Endothelial cell of umbilical vein (primary cell): ENCODE measurements around the gene MYLK2. TPM values are rescaled to one million over a fixed set of nuclear protein-coding genes. Genes with fewer than 3 reads are reported as not detected.

Source experiments
- BruUV-seq: library from RNA; stranded (reverse); fragments of 400-500 nt; replicated peaks from 2 replicates; lab custom pipeline; 2021; lab: Mats Ljungman, UMichigan
- CTCF ChIA-PET: fragments of 300-600, 350-600 bp; sonication (Branson Sonifier 250); formaldehyde crosslinking; loops from one replicate; lab custom pipeline; 2021; ENCODE audit warnings: antibody characterized with exemption, inconsistent platforms; lab: Charles Lee
- POLR2A ChIA-PET: fragments of 300-600, 350-600 bp; sonication (Branson Sonifier 250); formaldehyde crosslinking; loops from one replicate; lab custom pipeline; 2021; ENCODE audit warnings: antibody characterized with exemption, inconsistent platforms; lab: Charles Lee
- DNase-seq: peaks from one replicate; pipeline ENCODE4 v3.0.0-alpha.2; 2011; ENCODE audit warnings: low read depth, low spot score
- FAIRE-seq: peaks from 2 replicates; lab custom pipeline; 2011; peaks lifted over from hg19 to GRCh38; lab: Jason Lieb, UNC
- H2AFZ ChIP-seq: 2 replicates; pipeline ENCODE4 v1.6.0; 2012; ENCODE audit warnings: low read depth, low read length, control low read depth, inconsistent platforms
- H3K27ac ChIP-seq: 2 replicates; pipeline ENCODE4 v1.5.1; 2011; ENCODE audit warnings: low read depth, mild to moderate bottlenecking, control low read depth, low read length, moderate library complexity; ENCODE audit not compliant: insufficient read depth
- H3K27me3 ChIP-seq, 2 experiments: 2 replicates each; pipeline versions ENCODE4 v1.6.0 to v1.6.1; 2011; ENCODE audit warnings: low read length in 2 of 2, mixed read lengths in 1 of 2; ENCODE audit not compliant: control insufficient read depth in 2 of 2, insufficient read depth in 2 of 2
- H3K36me3 ChIP-seq, 2 experiments: 2 replicates in 1 of 2; 3 replicates in 1 of 2; pipeline ENCODE4 v1.5.1; 2011; ENCODE audit warnings: low read length in 2 of 2, mild to moderate bottlenecking in 1 of 2, moderate library complexity in 1 of 2; ENCODE audit not compliant: control insufficient read depth in 2 of 2, insufficient read depth in 2 of 2; ENCODE audit errors: extremely low read depth in 1 of 2
- H3K4me1 ChIP-seq: 3 replicates; pipeline ENCODE4 v1.5.1; 2011; ENCODE audit warnings: mild to moderate bottlenecking, low read length; ENCODE audit not compliant: control insufficient read depth, insufficient read depth; ENCODE audit errors: extremely low read depth
- H3K4me2 ChIP-seq: 2 replicates; pipeline ENCODE4 v1.6.1; 2011; ENCODE audit warnings: low read length, control low read depth, mixed read lengths; ENCODE audit not compliant: insufficient read depth
- H3K4me3 ChIP-seq, 3 experiments: fragments of 200-600 bp in 1 of 3; sonication (generic), shearing (Covaris generic) in 1 of 3; replicated peaks in 1 of 3; 2 replicates each; pipeline ENCODE4 v1.5.1; 2011 to 2016; ENCODE audit warnings: control low read depth in 3 of 3, low read length in 3 of 3, mild to moderate bottlenecking in 2 of 3, inconsistent platforms in 1 of 3, low read depth in 1 of 3, moderate library complexity in 1 of 3; ENCODE audit not compliant: insufficient read depth in 1 of 3
- H3K79me2 ChIP-seq: 2 replicates; pipeline ENCODE4 v1.6.0; 2012; ENCODE audit warnings: low read length, inconsistent platforms; ENCODE audit not compliant: control insufficient read depth, insufficient read depth
- H3K9ac ChIP-seq: replicated peaks from 2 replicates; pipeline ENCODE3; 2011; ENCODE audit warnings: low read length, control low read depth; ENCODE audit not compliant: insufficient read depth; ENCODE audit errors: extremely low read depth
- H3K9me1 ChIP-seq: replicated peaks from 3 replicates; pipeline ENCODE4 v1.6.0; 2011; ENCODE audit warnings: mild to moderate bottlenecking, low read length; ENCODE audit not compliant: control insufficient read depth, insufficient read depth; ENCODE audit errors: extremely low read depth
- H3K9me3 ChIP-seq: replicated peaks from 2 replicates; pipeline ENCODE4 v1.5.1; 2012; ENCODE audit warnings: low read length, inconsistent platforms; ENCODE audit not compliant: control insufficient read depth, insufficient read depth
- H4K20me1 ChIP-seq: replicated peaks from 2 replicates; pipeline ENCODE3; 2011; ENCODE audit warnings: mild to moderate bottlenecking, low read length; ENCODE audit not compliant: control insufficient read depth, insufficient read depth; ENCODE audit errors: extremely low read depth
- EZH2 ChIP-seq: IDR thresholded peaks from 2 replicates; pipeline ENCODE4 v1.6.1; 2012; ENCODE audit warnings: borderline replicate concordance, low read depth, mild to moderate bottlenecking, moderate library complexity, low read length, inconsistent platforms; ENCODE audit not compliant: severe bottlenecking
- FOS ChIP-seq: IDR thresholded peaks from 2 replicates; pipeline ENCODE4 v1.6.1; 2011; ENCODE audit warnings: mild to moderate bottlenecking, low read length, moderate library complexity, borderline replicate concordance; ENCODE audit not compliant: insufficient read depth
- GATA2 ChIP-seq: IDR thresholded peaks from 2 replicates; pipeline ENCODE4 v1.7.0; 2011; ENCODE audit warnings: low read depth, mild to moderate bottlenecking, moderate library complexity, mixed read lengths, low read length; ENCODE audit not compliant: insufficient read length, insufficient read depth
- JUN ChIP-seq: IDR thresholded peaks from 2 replicates; pipeline ENCODE4 v1.6.1; 2011; ENCODE audit warnings: borderline replicate concordance, low read depth; ENCODE audit not compliant: insufficient read length, insufficient read depth
- MAX ChIP-seq: IDR thresholded peaks from 2 replicates; pipeline ENCODE4 v1.6.1; 2011; ENCODE audit not compliant: insufficient read depth, insufficient read length
- MYC ChIP-seq: IDR thresholded peaks from one replicate; pipeline ENCODE4 v1.6.1; 2011; ENCODE audit warnings: mild to moderate bottlenecking, low read depth, low read length
- POLR2A ChIP-seq: IDR thresholded peaks from 2 replicates; pipeline ENCODE4 v1.6.1; 2012; ENCODE audit warnings: low read depth, mild to moderate bottlenecking, control low read depth, low read length
- POLR2AphosphoS5 ChIP-seq: IDR thresholded peaks from 2 replicates; pipeline ENCODE4 v1.6.1; 2012; ENCODE audit warnings: low read depth, mild to moderate bottlenecking, control low read depth, low read length, moderate library complexity; ENCODE audit not compliant: insufficient read depth
- dilution Hi-C: fragments of 300-500 bp; cut with MboI; formaldehyde crosslinking; loops from one replicate; pipeline ENCODE4 v1.15.0; 2019; ENCODE audit warnings: low sequenced_read_pairs; ENCODE audit not compliant: extremely low pct_ligation_motif_present
- intact Hi-C: fragments of 100-400 bp; cut with micrococcal nuclease; formaldehyde crosslinking; loops from one replicate; pipeline ENCODE4 v1.10.0; 2022
- polyA plus RNA-seq, 4 experiments: library from polyadenylated mRNA; depleted of rRNA in 3 of 4; stranded (reverse) in 3 of 4; unstranded in 1 of 4; fragments of >200 nt; gene quantifications; 2 replicates each; pipeline versions ENCODE4 v1.2.1 to v1.2.3, GENCODE V29; 2011 to 2012; ENCODE audit warnings: missing spikeins in 1 of 4
- total RNA-seq: library from RNA; stranded (reverse); gene quantifications from 2 replicates; pipeline ENCODE4 v1.2.3, GENCODE V29; 2021
- TF ChIP-seq, protein P1 (sequence below), 2 donors: IDR thresholded peaks; 1 replicate in 1 of 2; 2 replicates in 1 of 2; pipeline ENCODE4 v1.5.1; 2011; ENCODE audit warnings: low read length in 2 of 2, mild to moderate bottlenecking in 2 of 2, moderate library complexity in 2 of 2, control low read depth in 1 of 2, inconsistent platforms in 1 of 2, low read depth in 1 of 2; ENCODE audit not compliant: insufficient read depth in 1 of 2; ENCODE audit errors: extremely low read depth in 1 of 2

Gene MYLK2
- total and polyA plus RNA-seq, 2 donors (not counting 3 experiments of a cell fraction or from before 2014, with no cell fraction given) = 2.6 to 2.7 TPM

- dilution Hi-C loops = no loop called here
- no peak overlapping the region for H3K27ac ChIP-seq
- H3K79me2 ChIP-seq = no peaks in the 10 kb centered on the region
- H3K27me3 ChIP-seq = no peaks in the 10 kb centered on the region
- CTCF ChIA-PET = interaction anchor here (0.6 to 25.3 kb wide), 2 partner anchors 21 to 122 kb away, joined by 4 to 619 read pairs; partner anchors contain the start of genes FOXS1 and PDRG1
- FAIRE-seq (no peak), DNase-seq (peak; percentile 11)
- POLR2A ChIA-PET = no interaction called here
- H3K4me2 ChIP-seq = no peak overlapping the region
- H3K4me1 ChIP-seq = peaks cover 11% of the 10 kb centered on the region
- H3K9me3 ChIP-seq = no peaks in the 10 kb centered on the region
- H3K36me3 ChIP-seq = no peaks in the 10 kb centered on the region
- BruUV-seq = no TSS peak
- no peaks in the 10 kb centered on the region for H4K20me1 ChIP-seq
- no peaks in the 10 kb centered on the region for H3K9me1 ChIP-seq
- intact Hi-C loops = no loop called here
- no peak overlapping the region for H3K4me3 ChIP-seq
- no peak overlapping the region for H3K9ac ChIP-seq
- TF ChIP-seq EZH2 (no peak), MAX (no peak), GATA2 (no peak), POLR2AphosphoS5 (no peak), JUN (no peak), FOS (no peak), MYC (no peak), POLR2A (no peak)
- TF ChIP-seq, protein P1, sequence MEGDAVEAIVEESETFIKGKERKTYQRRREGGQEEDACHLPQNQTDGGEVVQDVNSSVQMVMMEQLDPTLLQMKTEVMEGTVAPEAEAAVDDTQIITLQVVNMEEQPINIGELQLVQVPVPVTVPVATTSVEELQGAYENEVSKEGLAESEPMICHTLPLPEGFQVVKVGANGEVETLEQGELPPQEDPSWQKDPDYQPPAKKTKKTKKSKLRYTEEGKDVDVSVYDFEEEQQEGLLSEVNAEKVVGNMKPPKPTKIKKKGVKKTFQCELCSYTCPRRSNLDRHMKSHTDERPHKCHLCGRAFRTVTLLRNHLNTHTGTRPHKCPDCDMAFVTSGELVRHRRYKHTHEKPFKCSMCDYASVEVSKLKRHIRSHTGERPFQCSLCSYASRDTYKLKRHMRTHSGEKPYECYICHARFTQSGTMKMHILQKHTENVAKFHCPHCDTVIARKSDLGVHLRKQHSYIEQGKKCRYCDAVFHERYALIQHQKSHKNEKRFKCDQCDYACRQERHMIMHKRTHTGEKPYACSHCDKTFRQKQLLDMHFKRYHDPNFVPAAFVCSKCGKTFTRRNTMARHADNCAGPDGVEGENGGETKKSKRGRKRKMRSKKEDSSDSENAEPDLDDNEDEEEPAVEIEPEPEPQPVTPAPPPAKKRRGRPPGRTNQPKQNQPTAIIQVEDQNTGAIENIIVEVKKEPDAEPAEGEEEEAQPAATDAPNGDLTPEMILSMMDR (IDR thresholded peaks at IDR 0.05; ENCODE audit: extremely low read depth in 1 of 2, insufficient read depth in 1 of 2, low read depth in 1 of 2, low read length in 2 of 2) = no peak
- peak overlapping the region; percentile 40 for H2AFZ ChIP-seq
Observed at GRCh38 chr20:31829731-31830130, 10.6 kb downstream of the MYLK2 start.
